AG04450 (cell line): Measurements from ENCODE around the gene FAR2. TPM values are rescaled to one million over a fixed set of nuclear protein-coding genes. Genes with fewer than 3 reads are reported as not detected.

Experiments used
- CTCF ChIA-PET: fragments of 300-600, 350-600 bp; formaldehyde crosslinking; extraction: SDS; loops from one replicate; lab custom pipeline; 2022; ENCODE audit warnings: antibody characterized with exemption, inconsistent platforms; lab: Charles Lee
- POLR2A ChIA-PET: fragments of 350-600 bp; formaldehyde crosslinking; extraction: SDS; loops from one replicate; lab custom pipeline; 2021; ENCODE audit warnings: antibody characterized with exemption, inconsistent platforms; lab: Yijun Ruan, JAX
- DNase-seq: peaks from one replicate; pipeline ENCODE4 v3.0.0-alpha.2; 2011; ENCODE audit warnings: low read depth, low spot score
- H3K27ac ChIP-seq: one replicate; pipeline ENCODE4 v1.5.1; 2012; ENCODE audit warnings: low read depth, low read length, control low read depth
- H3K27me3 ChIP-seq: one replicate; pipeline ENCODE4 v1.6.0; 2012; ENCODE audit warnings: low read length; ENCODE audit not compliant: control insufficient read depth, insufficient read depth
- H3K4me3 ChIP-seq: 2 replicates; pipeline ENCODE4 v1.5.1; 2011; ENCODE audit warnings: mild to moderate bottlenecking, low read depth, low read length, control low read depth
- H3K9me3 ChIP-seq: 2 replicates; pipeline ENCODE4 v1.5.1; 2012; ENCODE audit warnings: low read length; ENCODE audit not compliant: control insufficient read depth, insufficient read depth
- CTCF ChIP-seq: IDR thresholded peaks from 2 replicates; pipeline ENCODE4 v1.5.1; 2011; ENCODE audit warnings: low read depth, low read length, control low read depth, inconsistent platforms
- polyA plus RNA-seq: library from polyadenylated mRNA; depleted of rRNA; stranded (reverse); fragments of >200 nt; gene quantifications from 2 replicates; pipeline ENCODE4 v1.2.3, GENCODE V29; 2011

FAR2 gene
- polyA plus RNA-seq, 1 experiment = 3.4 TPM

- CTCF ChIA-PET = no interaction called here
- H3K27ac ChIP-seq = no peak overlapping the region
- H3K4me3 ChIP-seq = no peak overlapping the region
- POLR2A ChIA-PET = no interaction called here
- DNase-seq = no peak
- H3K27me3 ChIP-seq = no peaks in the 10 kb centered on the region
- H3K9me3 ChIP-seq = no peaks in the 10 kb centered on the region; the same call in 1 of the 2 replicates
- TF ChIP-seq CTCF = no peak
These were observed 128.2 kb downstream of the FAR2 start for GRCh38 chr12:29277231-29277630.

GRCh38 chr12:29278673-29279420 lies 129.8 kb downstream of the FAR2 start:
- Histone ChIP-seq H3K27ac (no peak overlapping the region), H3K27me3 (no peaks in the 10 kb centered on the region), H3K4me3 (no peak overlapping the region), H3K9me3 (no peaks in the 10 kb centered on the region)
- ChIA-PET CTCF (interaction anchor here (0.7 kb wide), 1 partner anchor 388 kb away, joined by 5 read pairs; no protein-coding TSS in a partner anchor), POLR2A (no interaction called here)
- DNase-seq = no peak
- TF ChIP-seq CTCF = no peak

- ChIA-PET CTCF (no interaction called here), POLR2A (interaction anchor here (0.7 kb wide), 1 partner anchor 88 kb away, joined by 3 read pairs; no protein-coding TSS in a partner anchor)
- H3K4me3 ChIP-seq = no peak overlapping the region
- no peaks in the 10 kb centered on the region for H3K27me3 ChIP-seq
- no peak for TF ChIP-seq CTCF
- no peak for DNase-seq
- no peak overlapping the region for H3K27ac ChIP-seq
- no peaks in the 10 kb centered on the region for H3K9me3 ChIP-seq
These were observed 132.4 kb downstream of the FAR2 start for GRCh38 chr12:29281371-29282005.

- no peak overlapping the region for H3K27ac ChIP-seq
- H3K4me3 ChIP-seq = no peak overlapping the region
- no peak for TF ChIP-seq CTCF
- no peaks in the 10 kb centered on the region for H3K27me3 ChIP-seq
- DNase-seq = no peak
- CTCF ChIA-PET = no interaction called here
- POLR2A ChIA-PET = no interaction called here
- H3K9me3 ChIP-seq = no peaks in the 10 kb centered on the region
These were observed 133.1 kb downstream of the FAR2 start for GRCh38 chr12:29282031-29282816.
